Spinal cord (tissue), 10 donors: ENCODE results near the gene TFAP2B. TPM values are rescaled to one million over a fixed set of nuclear protein-coding genes. Genes with fewer than 3 reads are reported as not detected.

ENCODE experiments used
- DNase-seq, 6 donors: peaks; one replicate each; pipeline versions ENCODE4 v3.0.0 to v3.0.0-alpha.2; 2013 to 2015; ENCODE audit warnings: low spot score in 6 of 6, low read depth in 4 of 6
- H3K27ac ChIP-seq: one replicate; pipeline ENCODE4 v1.5.1; 2013; ENCODE audit warnings: low read depth, low read length, control low read depth
- H3K27me3 ChIP-seq: one replicate; pipeline ENCODE4 v1.6.1; 2013; ENCODE audit warnings: low read length; ENCODE audit not compliant: control insufficient read depth, insufficient read depth
- H3K36me3 ChIP-seq: one replicate; pipeline ENCODE4 v1.6.1; 2013; ENCODE audit warnings: low read length; ENCODE audit not compliant: control insufficient read depth, insufficient read depth
- H3K4me1 ChIP-seq: one replicate; pipeline ENCODE4 v1.6.1; 2013; ENCODE audit warnings: low read length; ENCODE audit not compliant: control insufficient read depth, insufficient read depth
- H3K4me3 ChIP-seq: one replicate; pipeline ENCODE4 v1.5.1; 2013; ENCODE audit warnings: low read depth, low read length, control low read depth
- H3K9me3 ChIP-seq: one replicate; pipeline ENCODE4 v1.6.1; 2013; ENCODE audit warnings: low read length; ENCODE audit not compliant: control insufficient read depth, insufficient read depth
- WGBS: methylation state at CpG from one replicate; pipeline ENCODE4 v1.1.5; 2013; ENCODE audit warnings: missing lambda C conversion rate; ENCODE audit not compliant: insufficient coverage; 5-methylcytosine and 5-hydroxymethylcytosine counted together
- polyA plus RNA-seq, 2 donors: library from polyadenylated mRNA; unstranded; fragments of 120-200 nt; gene quantifications; one replicate each; pipeline ENCODE4 v1.2.1, GENCODE V29; 2013; ENCODE audit not compliant: insufficient read length in 2 of 2
- total RNA-seq, 2 donors: library from RNA; depleted of rRNA in 1 of 2; stranded (reverse); fragments of 120-200 nt in 1 of 2; fragments of >200 nt in 1 of 2; gene quantifications; one replicate each; pipeline versions ENCODE4 v1.2.3 to v1.2.4, GENCODE V29; 2013 to 2014
- donor health status: healthy.

TFAP2B gene
- total and polyA plus RNA-seq, 4 donors, result 0.99 to 11.3 (median 6.3) TPM

- no peaks in the 10 kb centered on the region for H3K36me3 ChIP-seq
- 11% methylated on average over 11 of the region's 20 CpGs for WGBS
- no peak overlapping the region for H3K27ac ChIP-seq
- H3K4me3 ChIP-seq, result peak overlapping the region; percentile 0
- no peaks in the 10 kb centered on the region for H3K9me3 ChIP-seq
- peak in 2 of 6 donors; percentile 29 to 50 for DNase-seq
- peaks cover 29% of the 10 kb centered on the region for H3K4me1 ChIP-seq
- H3K27me3 ChIP-seq, result peaks cover 99% of the 10 kb centered on the region
Observed at GRCh38 chr6:50821441-50822077, 2.9 kb downstream of the TFAP2B start.

- Histone ChIP-seq H3K27ac (no peak overlapping the region), H3K36me3 (no peaks in the 10 kb centered on the region), H3K27me3 (peaks cover 99% of the 10 kb centered on the region), H3K4me3 (peak overlapping the region; percentile 0), H3K9me3 (no peaks in the 10 kb centered on the region), H3K4me1 (peaks cover 29% of the 10 kb centered on the region)
- peak in 2 of 6 donors; percentile 33 to 73 for DNase-seq
- no CpG with 5 or more reads among the region's 6 CpGs for WGBS
Observed at GRCh38 chr6:50822078-50822476, 3.4 kb downstream of the TFAP2B start.

GRCh38 chr6:50823094-50823920 lies 4.6 kb downstream of the TFAP2B start:
- 4% methylated on average over 39 of the region's 46 CpGs for WGBS
- Histone ChIP-seq H3K27ac (no peak overlapping the region), H3K36me3 (no peaks in the 10 kb centered on the region), H3K27me3 (peaks cover 98% of the 10 kb centered on the region), H3K4me1 (peaks cover 29% of the 10 kb centered on the region), H3K4me3 (peak overlapping the region; percentile 24), H3K9me3 (no peaks in the 10 kb centered on the region)
- peak in 2 of 6 donors; percentile 4 to 5 for DNase-seq

GRCh38 chr6:50824552-50824951 lies 5.9 kb downstream of the TFAP2B start:
- H3K4me1 ChIP-seq, result peaks cover 26% of the 10 kb centered on the region
- H3K36me3 ChIP-seq, result no peaks in the 10 kb centered on the region
- peaks cover 97% of the 10 kb centered on the region for H3K27me3 ChIP-seq
- no peaks in the 10 kb centered on the region for H3K9me3 ChIP-seq
- no peak overlapping the region for H3K4me3 ChIP-seq
- DNase-seq, result peak in 2 of 6 donors; percentile 11 to 47
- H3K27ac ChIP-seq, result no peak overlapping the region
- no CpG with 5 or more reads among the region's 2 CpGs for WGBS

GRCh38 chr6:50825375-50826036 lies 6.8 kb downstream of the TFAP2B start:
- peak in 2 of 6 donors; percentile 11 to 35 for DNase-seq
- H3K27me3 ChIP-seq, result peaks cover 98% of the 10 kb centered on the region
- no peaks in the 10 kb centered on the region for H3K36me3 ChIP-seq

GRCh38 chr6:50826037-50826761 lies 7.5 kb downstream of the TFAP2B start:
- DNase-seq, result peak in 2 of 6 donors; percentile 5 to 71
- H3K9me3 ChIP-seq, result no peaks in the 10 kb centered on the region
- no peak overlapping the region for H3K4me3 ChIP-seq
- H3K27me3 ChIP-seq, result peaks cover 97% of the 10 kb centered on the region
- 15% methylated on average over 7 of the region's 19 CpGs for WGBS
- no peak overlapping the region for H3K27ac ChIP-seq
- H3K36me3 ChIP-seq, result no peaks in the 10 kb centered on the region
- peaks cover 17% of the 10 kb centered on the region for H3K4me1 ChIP-seq

More at GRCh38 chr6:50825375-50826036, 6.8 kb downstream of the TFAP2B start:
- 11% methylated on average over 9 of the region's 16 CpGs for WGBS
- Histone ChIP-seq H3K4me3 (no peak overlapping the region), H3K27ac (no peak overlapping the region), H3K4me1 (peaks cover 19% of the 10 kb centered on the region), H3K9me3 (no peaks in the 10 kb centered on the region)

- H3K27ac ChIP-seq, result no peak overlapping the region
- WGBS, result 3% methylated on average over 6 of the region's 15 CpGs
- H3K9me3 ChIP-seq, result no peaks in the 10 kb centered on the region
- peaks cover 17% of the 10 kb centered on the region for H3K4me1 ChIP-seq
- H3K4me3 ChIP-seq, result no peak overlapping the region
- H3K27me3 ChIP-seq, result peaks cover 97% of the 10 kb centered on the region
- no peaks in the 10 kb centered on the region for H3K36me3 ChIP-seq
- DNase-seq, result peak in 2 of 6 donors; percentile 27 to 97
Observed at GRCh38 chr6:50826803-50827202, 8.1 kb downstream of the TFAP2B start.

GRCh38 chr6:50829049-50829448 lies 10.4 kb downstream of the TFAP2B start:
- DNase-seq, result peak in 1 of 6 donors; percentile 36
- H3K27ac ChIP-seq, result no peak overlapping the region
- H3K4me3 ChIP-seq, result no peak overlapping the region
- peaks cover 93% of the 10 kb centered on the region for H3K27me3 ChIP-seq
- H3K4me1 ChIP-seq, result peaks cover 11% of the 10 kb centered on the region
- no CpG with 5 or more reads among the region's 2 CpGs for WGBS
- H3K9me3 ChIP-seq, result no peaks in the 10 kb centered on the region
- no peaks in the 10 kb centered on the region for H3K36me3 ChIP-seq

- no CpG with 5 or more reads among the region's 3 CpGs for WGBS
- H3K9me3 ChIP-seq, result no peaks in the 10 kb centered on the region
- peaks cover 92% of the 10 kb centered on the region for H3K27me3 ChIP-seq
- no peak overlapping the region for H3K4me3 ChIP-seq
- peak in 1 of 6 donors; percentile 18 for DNase-seq
- no peaks in the 10 kb centered on the region for H3K36me3 ChIP-seq
- peaks cover 11% of the 10 kb centered on the region for H3K4me1 ChIP-seq
- no peak overlapping the region for H3K27ac ChIP-seq
Observed at GRCh38 chr6:50829898-50830444, 11.3 kb downstream of the TFAP2B start.
